GM19397 (cell line): Measurements from ENCODE around the gene SPATS2L.

Experiments used
- ATAC-seq: cut with Tn5 transposase; IDR thresholded peaks from one replicate; pipeline ENCODE4 v1.9.1; 2021; ENCODE audit warnings: mild to moderate bottlenecking, moderate library complexity; ENCODE audit not compliant: unreplicated experiment

SPATS2L gene

GRCh38 chr2:200348897-200349563 is 42.5 kb downstream of the SPATS2L start:
- no peak for ATAC-seq

- no peak for ATAC-seq
Observed at GRCh38 chr2:200349868-200350267, 43.4 kb downstream of the SPATS2L start.

- ATAC-seq = no peak
Observed at GRCh38 chr2:200350850-200351285, 44.4 kb downstream of the SPATS2L start.

- no peak for ATAC-seq
Observed at GRCh38 chr2:200351815-200352214, 45.3 kb downstream of the SPATS2L start.

GRCh38 chr2:200352636-200353035 is 46.1 kb downstream of the SPATS2L start:
- ATAC-seq = no peak

DNA sequence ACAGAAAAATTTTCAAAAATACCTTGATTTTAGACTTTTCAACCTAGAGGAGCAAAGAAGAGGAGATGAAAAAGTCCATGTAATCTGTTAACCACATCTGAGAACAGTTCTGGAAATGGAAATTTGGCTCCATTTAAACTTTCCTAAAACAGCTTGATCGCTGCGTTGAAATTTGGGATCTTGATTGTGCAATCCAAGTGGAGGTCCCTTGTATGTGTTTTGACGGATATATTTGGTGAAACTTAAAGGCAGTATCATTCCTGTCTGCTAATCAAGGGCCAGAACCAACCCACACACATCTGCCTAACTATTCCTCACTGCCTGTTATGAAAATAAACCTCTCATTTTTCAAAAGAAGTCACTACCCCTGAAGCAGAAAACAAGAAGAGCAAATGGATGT is 46.6 kb downstream of the SPATS2L start:
- no peak for ATAC-seq

DNA sequence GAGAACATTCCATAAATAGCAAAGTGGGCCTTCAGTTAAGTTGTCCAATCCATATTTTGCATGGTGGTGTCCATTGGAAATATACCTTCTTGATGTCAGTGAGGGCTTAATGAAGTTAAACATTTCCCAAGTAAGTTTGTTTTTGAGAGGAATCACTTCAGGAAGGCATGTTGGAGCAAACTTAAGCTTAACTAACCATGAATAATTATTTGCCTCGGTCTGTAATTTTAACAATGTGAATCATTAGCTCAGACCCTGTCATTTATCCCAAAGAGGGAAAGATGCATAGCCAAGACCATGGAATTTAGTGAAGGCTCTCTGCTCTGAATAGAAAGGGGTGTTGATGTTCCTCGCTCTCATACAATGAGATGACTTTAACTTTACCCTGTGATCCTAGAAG is 47.4 kb downstream of the SPATS2L start:
- ATAC-seq = no peak

GRCh38 chr2:200354833-200355751 is 48.6 kb downstream of the SPATS2L start:
- ATAC-seq = no peak

DNA sequence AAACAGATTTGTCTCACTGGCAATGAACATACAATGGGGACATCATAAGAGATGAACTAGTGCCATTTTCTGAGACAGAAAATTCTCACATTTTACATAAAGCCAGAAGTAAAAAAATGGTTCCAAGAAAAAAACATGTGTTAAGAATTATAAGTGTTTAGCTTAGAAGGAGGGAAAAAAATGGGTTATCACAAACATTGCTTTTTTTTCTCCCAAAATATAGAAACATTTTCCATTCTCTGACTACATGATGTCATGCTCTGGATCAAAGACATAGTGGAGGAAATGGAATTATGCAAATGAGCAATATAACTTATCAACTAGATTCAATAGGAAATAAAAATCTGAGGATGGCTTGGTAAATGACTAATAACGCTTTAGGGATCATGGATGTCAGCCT is 49.8 kb downstream of the SPATS2L start:
- no peak for ATAC-seq

GRCh38 chr2:200356857-200357384 is 50.4 kb downstream of the SPATS2L start:
- ATAC-seq = no peak

DNA sequence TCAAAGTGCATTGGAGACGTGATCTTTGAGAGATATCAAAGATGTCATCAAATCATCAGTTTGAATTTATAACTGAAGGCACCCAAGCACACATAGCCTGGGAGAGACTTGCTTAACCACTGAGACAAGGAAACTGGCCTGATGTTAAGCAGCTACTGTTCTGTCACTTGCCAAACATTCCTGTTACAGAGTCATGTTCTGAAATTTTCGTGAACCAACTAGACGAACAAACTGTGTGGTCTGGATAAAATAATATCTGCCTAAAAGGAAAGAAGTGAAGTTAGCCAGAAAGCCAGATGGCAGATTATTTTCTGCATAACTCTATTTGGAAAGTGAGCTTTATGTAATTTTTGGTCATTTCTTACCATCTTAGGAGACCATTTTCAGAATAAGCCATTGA is 51.4 kb downstream of the SPATS2L start:
- no peak for ATAC-seq

- ATAC-seq = no peak
Observed at GRCh38 chr2:200359552-200359951, 53.1 kb downstream of the SPATS2L start.

DNA sequence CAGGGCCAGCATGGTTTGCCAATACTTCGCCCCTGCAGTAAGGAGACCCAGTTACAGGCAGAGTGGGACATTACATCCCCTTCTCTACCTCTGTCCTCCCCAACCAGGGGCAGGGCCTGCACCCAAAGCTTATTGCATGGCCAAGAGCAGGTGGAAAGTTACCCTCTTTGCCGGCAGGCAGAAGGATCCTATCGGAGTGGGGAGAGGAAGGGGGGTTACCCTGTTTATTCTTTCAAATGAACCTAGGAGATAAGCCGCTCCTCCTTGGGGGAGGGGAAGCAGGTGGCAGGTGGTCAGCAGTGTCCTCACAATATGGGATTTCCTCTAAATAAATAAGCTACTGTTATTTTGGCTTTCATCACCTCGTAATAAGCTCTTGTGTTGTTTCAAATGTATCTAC is 53.9 kb downstream of the SPATS2L start:
- ATAC-seq = no peak

DNA sequence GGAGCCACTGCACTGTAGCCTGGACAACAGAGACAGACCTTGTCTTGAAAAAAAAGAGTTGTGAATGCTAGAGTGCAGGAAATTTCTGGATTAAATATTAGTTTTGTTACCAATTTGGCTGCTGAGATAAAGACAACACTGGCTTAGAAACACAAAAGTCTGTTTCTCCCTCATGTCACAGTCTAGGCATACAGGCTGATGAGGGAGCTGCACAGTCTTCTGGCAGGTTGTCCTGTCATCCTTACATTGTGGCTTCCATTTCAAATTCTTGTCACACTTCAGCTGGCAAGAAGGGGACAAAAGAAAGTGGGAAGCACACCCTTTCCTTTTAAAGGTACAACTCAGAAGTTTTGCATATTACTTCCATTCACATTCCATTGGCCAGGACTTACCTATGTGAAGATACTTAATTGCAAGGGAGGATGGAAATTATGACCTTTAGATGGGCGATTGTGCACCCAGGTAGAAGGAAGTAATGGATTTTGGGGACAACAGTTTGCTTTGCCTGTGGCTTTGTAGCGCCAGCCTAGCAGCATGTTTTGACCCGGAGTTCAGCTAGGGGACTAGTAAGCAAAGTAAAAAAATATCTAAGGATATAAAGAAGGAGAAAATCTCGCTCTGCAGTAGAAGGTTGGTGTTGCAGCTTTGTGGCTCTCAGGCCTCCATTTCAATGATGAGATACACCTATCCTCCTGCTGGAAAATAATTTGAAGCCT is 55.9 kb downstream of the SPATS2L start:
- no peak for ATAC-seq

GRCh38 chr2:200363279-200363678 is 56.8 kb downstream of the SPATS2L start:
- no peak for ATAC-seq

DNA sequence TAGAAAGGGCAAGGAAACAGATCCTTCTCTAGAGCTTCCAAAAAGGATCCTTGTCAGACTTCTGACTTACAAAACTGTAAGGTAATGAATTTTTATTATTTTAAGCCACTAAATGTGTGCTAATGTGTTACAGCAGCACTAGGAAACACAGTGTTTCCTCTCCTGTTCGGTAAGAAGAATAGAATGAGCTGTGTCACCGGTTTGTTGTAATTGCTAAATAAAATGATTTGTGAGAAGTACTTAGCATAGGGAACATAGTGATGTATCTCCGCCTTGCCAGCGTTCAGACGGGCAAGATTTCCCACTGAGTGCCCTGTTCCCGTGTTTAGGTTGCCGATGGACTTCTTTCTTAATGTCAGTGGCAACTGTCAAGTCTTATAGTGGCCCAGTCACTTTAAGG is 57.6 kb downstream of the SPATS2L start:
- no peak for ATAC-seq

DNA sequence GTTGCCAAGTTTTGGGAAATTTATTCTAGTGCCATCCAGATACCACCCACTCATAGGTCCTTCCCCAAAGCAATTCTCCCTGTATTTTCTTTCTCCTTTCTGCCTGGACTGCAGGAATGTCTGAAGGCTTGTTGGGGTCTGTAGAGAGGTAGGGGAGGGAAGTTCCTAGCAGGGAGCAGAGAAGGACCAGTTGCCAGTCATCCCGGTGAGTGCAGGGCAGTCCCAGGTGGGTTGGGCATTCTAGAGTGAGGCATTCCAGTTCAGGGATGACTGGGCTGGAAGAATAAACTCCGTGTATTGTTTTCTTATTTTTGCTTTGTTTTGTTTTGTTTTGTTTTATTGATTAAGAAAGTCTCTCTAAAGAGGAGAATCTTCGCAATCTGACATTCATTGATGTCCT is 58.1 kb downstream of the SPATS2L start:
- no peak for ATAC-seq

DNA sequence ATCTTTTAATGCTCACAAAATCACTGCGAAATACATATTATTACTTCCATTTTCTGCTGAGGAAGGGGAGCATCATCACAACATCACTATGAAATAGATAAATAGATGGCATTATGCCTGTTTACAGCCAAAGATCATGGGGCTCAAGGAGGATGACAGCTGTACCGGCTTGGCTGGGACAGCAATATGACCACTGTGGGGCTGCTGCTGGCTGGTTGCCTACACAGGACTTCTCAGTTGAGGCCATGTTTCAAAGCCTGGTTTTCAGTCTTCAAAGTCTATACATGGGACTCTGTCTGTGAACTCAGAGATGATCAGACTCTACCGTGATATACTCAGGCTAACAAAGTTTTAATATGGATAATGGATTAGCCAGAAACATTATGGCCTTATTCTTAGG is 58.7 kb downstream of the SPATS2L start:
- no peak for ATAC-seq

GRCh38 chr2:200367155-200367554 is 60.7 kb downstream of the SPATS2L start:
- no peak for ATAC-seq

- no peak for ATAC-seq
Observed at GRCh38 chr2:200369886-200370285, 63.4 kb downstream of the SPATS2L start.

DNA sequence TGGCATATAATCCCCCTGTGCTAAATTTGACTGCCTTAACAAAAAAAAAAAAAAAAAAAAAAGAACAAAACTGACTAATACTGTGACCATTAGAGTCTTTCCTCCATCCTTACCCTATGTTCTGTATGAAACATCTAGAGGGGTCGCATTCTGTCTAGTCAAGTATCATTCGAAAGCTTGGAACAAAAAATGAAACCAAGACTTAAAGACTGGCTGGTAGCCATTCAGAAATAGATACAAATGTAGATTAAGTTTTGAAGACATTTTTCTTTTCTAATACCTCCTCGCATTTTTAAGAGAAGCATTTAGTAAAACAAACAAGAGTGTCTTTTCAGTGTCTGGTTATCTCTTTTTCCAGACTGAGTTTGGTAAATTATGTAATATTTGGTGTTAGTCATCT is 66.7 kb downstream of the SPATS2L start:
- no peak for ATAC-seq
